Measurements from ENCODE around the gene ASB8. TPM values are rescaled to one million over a fixed set of nuclear protein-coding genes. Genes with fewer than 3 reads are reported as not detected.

Gene ASB8
- polyA plus RNA-seq, 2 of the 4 experiments (the other 2 are of a cell fraction), result 16.2 to 25.6 TPM

- POLR2A ChIA-PET, result no interaction called here
- CTCF ChIA-PET, result interaction anchor here (2.0 kb wide), 1 partner anchor 9 kb away, joined by 4 read pairs; no protein-coding TSS in a partner anchor
- no peak for FAIRE-seq
- DNase-seq (ENCODE audit: low read depth in 1 of 2, low spot score in 1 of 2), result no peak
- Histone ChIP-seq H3K4me3 (no peak overlapping the region), H3K4me2 (no peak overlapping the region), H3K4me1 (peaks cover 15% of the 10 kb centered on the region), H3K9me3 (no peaks in the 10 kb centered on the region), H3K27ac (no peak overlapping the region)
- TF ChIP-seq EHF (CRISPR knock-in tag; IDR thresholded peaks at IDR 0.05) (no peak), MYC (IDR thresholded peaks at IDR 0.05; ENCODE audit: borderline replicate concordance, low read length) (no peak), CBX8 (IDR thresholded peaks at IDR 0.05) (no peak), HOXB13 (CRISPR knock-in tag; IDR thresholded peaks at IDR 0.05; ENCODE audit: low read depth) (no peak), BCL3 (IDR thresholded peaks at IDR 0.05) (no peak), ZNF302 (CRISPR knock-in tag; IDR thresholded peaks at IDR 0.05) (no peak), SMC3 (IDR thresholded peaks at IDR 0.05) (no peak), ZC3H11A (IDR thresholded peaks at IDR 0.05) (no peak), MAZ (IDR thresholded peaks at IDR 0.05; ENCODE audit: borderline replicate concordance, low read depth, low read length) (no peak), SREBF2 (IDR thresholded peaks at IDR 0.05) (no peak), MAFK (IDR thresholded peaks at IDR 0.05; ENCODE audit: partially characterized antibody) (no peak), FOXS1 (CRISPR knock-in tag; IDR thresholded peaks at IDR 0.05) (no peak), POLR2A (IDR thresholded peaks at IDR 0.05; ENCODE audit: low read length) (no peak), KDM5A (IDR thresholded peaks at IDR 0.05) (no peak), BHLHE40 (IDR thresholded peaks at IDR 0.05; ENCODE audit: low read depth, low read length) (no peak), NR3C1 (IDR thresholded peaks at IDR 0.05) (no peak)
- TF ChIP-seq, protein P1, sequence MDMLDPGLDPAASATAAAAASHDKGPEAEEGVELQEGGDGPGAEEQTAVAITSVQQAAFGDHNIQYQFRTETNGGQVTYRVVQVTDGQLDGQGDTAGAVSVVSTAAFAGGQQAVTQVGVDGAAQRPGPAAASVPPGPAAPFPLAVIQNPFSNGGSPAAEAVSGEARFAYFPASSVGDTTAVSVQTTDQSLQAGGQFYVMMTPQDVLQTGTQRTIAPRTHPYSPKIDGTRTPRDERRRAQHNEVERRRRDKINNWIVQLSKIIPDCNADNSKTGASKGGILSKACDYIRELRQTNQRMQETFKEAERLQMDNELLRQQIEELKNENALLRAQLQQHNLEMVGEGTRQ (IDR thresholded peaks at IDR 0.05), result no peak
- TF ChIP-seq, protein P2, sequence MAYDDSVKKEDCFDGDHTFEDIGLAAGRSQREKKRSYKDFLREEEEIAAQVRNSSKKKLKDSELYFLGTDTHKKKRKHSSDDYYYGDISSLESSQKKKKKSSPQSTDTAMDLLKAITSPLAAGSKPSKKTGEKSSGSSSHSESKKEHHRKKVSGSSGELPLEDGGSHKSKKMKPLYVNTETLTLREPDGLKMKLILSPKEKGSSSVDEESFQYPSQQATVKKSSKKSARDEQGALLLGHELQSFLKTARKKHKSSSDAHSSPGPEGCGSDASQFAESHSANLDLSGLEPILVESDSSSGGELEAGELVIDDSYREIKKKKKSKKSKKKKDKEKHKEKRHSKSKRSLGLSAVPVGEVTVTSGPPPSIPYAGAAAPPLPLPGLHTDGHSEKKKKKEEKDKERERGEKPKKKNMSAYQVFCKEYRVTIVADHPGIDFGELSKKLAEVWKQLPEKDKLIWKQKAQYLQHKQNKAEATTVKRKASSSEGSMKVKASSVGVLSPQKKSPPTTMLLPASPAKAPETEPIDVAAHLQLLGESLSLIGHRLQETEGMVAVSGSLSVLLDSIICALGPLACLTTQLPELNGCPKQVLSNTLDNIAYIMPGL (CRISPR knock-in tag; IDR thresholded peaks at IDR 0.05; ENCODE audit: borderline replicate concordance), result no peak
- WGBS (ENCODE audit: missing lambda C conversion rate), result 65% methylated on average over 4 of the region's 4 CpGs
- no peak for ATAC-seq
Observed at GRCh38 chr12:48123169-48123568, 34.1 kb downstream of the ASB8 start.

- 94% methylated on average over 2 of the region's 2 CpGs for WGBS (ENCODE audit: missing lambda C conversion rate)
- Histone ChIP-seq H3K4me3 (no peak overlapping the region), H3K9me3 (no peaks in the 10 kb centered on the region), H3K4me1 (peaks cover 16% of the 10 kb centered on the region), H3K27ac (no peak overlapping the region), H3K4me2 (no peak overlapping the region)
- CTCF ChIA-PET, result no interaction called here
- FAIRE-seq, result no peak
- POLR2A ChIA-PET, result no interaction called here
- no peak for DNase-seq (ENCODE audit: low read depth in 1 of 2, low spot score in 1 of 2)
- ATAC-seq, result no peak
- TF ChIP-seq JUNB (IDR thresholded peaks at IDR 0.05), result no peak
- no peak for TF ChIP-seq FOSL2 (IDR thresholded peaks at IDR 0.05)
- no peak for TF ChIP-seq FOSL2 (CRISPR knock-in tag; IDR thresholded peaks at IDR 0.05)
- no peak for TF ChIP-seq MAZ (IDR thresholded peaks at IDR 0.05; ENCODE audit: borderline replicate concordance, low read depth, low read length)
Observed at GRCh38 chr12:48122065-48122834, 35.1 kb downstream of the ASB8 start.

GRCh38 chr12:48121522-48121921 lies 35.8 kb downstream of the ASB8 start:
- H3K4me2 ChIP-seq, result no peak overlapping the region
- FAIRE-seq (no peak), DNase-seq (ENCODE audit: low read depth in 1 of 2, low spot score in 1 of 2) (no peak), ATAC-seq (no peak)
- no peak overlapping the region for H3K4me3 ChIP-seq
- H3K9me3 ChIP-seq, result no peaks in the 10 kb centered on the region
- ChIA-PET CTCF (interaction anchor here (1.0 kb wide), 1 partner anchor 30 kb away, joined by 4 read pairs; no protein-coding TSS in a partner anchor), POLR2A (no interaction called here)
- 91% methylated on average over 1 of the region's 1 CpG for WGBS (ENCODE audit: missing lambda C conversion rate)
- peaks cover 16% of the 10 kb centered on the region for H3K4me1 ChIP-seq
- H3K27ac ChIP-seq, result no peak overlapping the region
- TF ChIP-seq TFCP2L1 (CRISPR knock-in tag; IDR thresholded peaks at IDR 0.05) (no peak), MYC (IDR thresholded peaks at IDR 0.05; ENCODE audit: borderline replicate concordance, low read length) (no peak), BCL3 (IDR thresholded peaks at IDR 0.05) (no peak), PHF8 (IDR thresholded peaks at IDR 0.05; ENCODE audit: borderline replicate concordance, low read depth) (no peak), HOXB5 (CRISPR knock-in tag; IDR thresholded peaks at IDR 0.05) (no peak), KDM5A (IDR thresholded peaks at IDR 0.05) (no peak), JUN (IDR thresholded peaks at IDR 0.05) (no peak), SREBF2 (IDR thresholded peaks at IDR 0.05) (no peak), MAFK (IDR thresholded peaks at IDR 0.05; ENCODE audit: partially characterized antibody) (no peak), FOXS1 (CRISPR knock-in tag; IDR thresholded peaks at IDR 0.05) (no peak), NFE2L2 (conservative IDR thresholded peaks at IDR 0.05; ENCODE audit: low read length) (no peak), CEBPB (IDR thresholded peaks at IDR 0.05) (no peak)
- TF ChIP-seq, protein P1 (IDR thresholded peaks at IDR 0.05), result no peak

All from A549 (cell line).